Naive B cell (primary cell): Measurements from ENCODE around the gene TSFM. TPM values are rescaled to one million over a fixed set of nuclear protein-coding genes. Genes with fewer than 3 reads are reported as not detected.

Experiments
- ATAC-seq, 2 donors: fragments of 150-1000 bp; cut with Tn5 transposase; 2 replicates each; pipeline ENCODE4 v1.10.0; 2021; ENCODE audit warnings: low read depth in 2 of 2, mild to moderate bottlenecking in 2 of 2, moderate library complexity in 2 of 2
- DNase-seq: peaks from one replicate; pipeline ENCODE4 v3.0.0; 2022
- H3K27ac Mint-ChIP-seq, 6 donors: one replicate each; pipeline ENCODE4 v1.8.0; 2020 to 2022; ENCODE audit warnings: mild to moderate bottlenecking in 6 of 6, mixed read lengths in 6 of 6, moderate library complexity in 5 of 6, inconsistent platforms in 2 of 6
- H3K27me3 Mint-ChIP-seq, 3 donors: one replicate each; pipeline ENCODE4 v1.8.0; 2021 to 2022; ENCODE audit warnings: mixed read lengths in 3 of 3, mild to moderate bottlenecking in 1 of 3
- H3K36me3 Mint-ChIP-seq, 2 donors: one replicate each; pipeline ENCODE4 v1.8.0; 2020 to 2022; ENCODE audit warnings: mixed read lengths in 2 of 2, inconsistent platforms in 1 of 2, mild to moderate bottlenecking in 1 of 2
- H3K4me1 Mint-ChIP-seq, 3 donors: one replicate each; pipeline ENCODE4 v1.8.0; 2020 to 2022; ENCODE audit warnings: mixed read lengths in 3 of 3, inconsistent platforms in 1 of 3, mild to moderate bottlenecking in 1 of 3, moderate library complexity in 1 of 3
- H3K4me3 Mint-ChIP-seq, 8 donors: one replicate each; pipeline ENCODE4 v1.8.0; 2020 to 2022; ENCODE audit warnings: mild to moderate bottlenecking in 8 of 8, mixed read lengths in 8 of 8, moderate library complexity in 8 of 8, inconsistent platforms in 2 of 8
- H3K9me3 Mint-ChIP-seq, 7 donors: one replicate each; pipeline ENCODE4 v1.8.0; 2020 to 2022; ENCODE audit warnings: mixed read lengths in 7 of 7, mild to moderate bottlenecking in 5 of 7, inconsistent platforms in 2 of 7, moderate library complexity in 1 of 7
- polyA plus RNA-seq, 6 donors: library from polyadenylated mRNA; unstranded; fragments of 300-500 nt; fragmentation: Illumina TruSeq; gene quantifications; one replicate each; pipeline ENCODE4 v1.2.3, GENCODE V29; 2021; ENCODE audit warnings: low read depth in 6 of 6

TSFM gene
- polyA plus RNA-seq, 6 donors from 2014 or later = 19.3 to 32.4 (median 27.7) TPM

DNA sequence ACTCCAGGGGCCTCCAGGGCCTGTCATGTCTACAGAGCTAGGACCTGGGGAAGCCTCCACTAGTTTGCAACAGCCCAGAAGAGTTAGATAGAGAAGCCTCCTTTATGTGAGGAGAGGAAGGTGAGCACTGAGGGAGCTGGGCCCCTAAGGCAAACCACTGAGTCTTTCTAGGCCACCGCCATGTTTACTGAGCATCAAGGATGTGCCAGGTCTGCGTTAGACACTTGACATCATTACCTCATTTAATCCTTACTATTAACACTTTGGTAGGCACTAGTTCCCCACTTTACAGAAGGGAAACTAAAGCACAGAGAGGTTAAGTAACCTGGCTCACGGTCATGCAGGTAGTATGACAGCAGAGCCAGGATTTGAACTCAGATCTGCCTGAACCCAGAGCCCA, 51.1 kb downstream of the TSFM start:
- Mint-ChIP-seq H3K27ac (peak overlapping the region in 4 of 6 donors; percentile 14 to 91 (median 62)), H3K4me3 (peak overlapping the region; percentile 3 to 85 (median 60)), H3K9me3 (no peaks in the 10 kb centered on the region), H3K27me3 (no peaks in the 10 kb centered on the region), H3K4me1 (peaks cover 54 to 89% (median 76%) of the 10 kb centered on the region in 3 donors), H3K36me3 (no peaks in the 10 kb centered on the region)
- no peak for ATAC-seq
- no peak for DNase-seq

DNA sequence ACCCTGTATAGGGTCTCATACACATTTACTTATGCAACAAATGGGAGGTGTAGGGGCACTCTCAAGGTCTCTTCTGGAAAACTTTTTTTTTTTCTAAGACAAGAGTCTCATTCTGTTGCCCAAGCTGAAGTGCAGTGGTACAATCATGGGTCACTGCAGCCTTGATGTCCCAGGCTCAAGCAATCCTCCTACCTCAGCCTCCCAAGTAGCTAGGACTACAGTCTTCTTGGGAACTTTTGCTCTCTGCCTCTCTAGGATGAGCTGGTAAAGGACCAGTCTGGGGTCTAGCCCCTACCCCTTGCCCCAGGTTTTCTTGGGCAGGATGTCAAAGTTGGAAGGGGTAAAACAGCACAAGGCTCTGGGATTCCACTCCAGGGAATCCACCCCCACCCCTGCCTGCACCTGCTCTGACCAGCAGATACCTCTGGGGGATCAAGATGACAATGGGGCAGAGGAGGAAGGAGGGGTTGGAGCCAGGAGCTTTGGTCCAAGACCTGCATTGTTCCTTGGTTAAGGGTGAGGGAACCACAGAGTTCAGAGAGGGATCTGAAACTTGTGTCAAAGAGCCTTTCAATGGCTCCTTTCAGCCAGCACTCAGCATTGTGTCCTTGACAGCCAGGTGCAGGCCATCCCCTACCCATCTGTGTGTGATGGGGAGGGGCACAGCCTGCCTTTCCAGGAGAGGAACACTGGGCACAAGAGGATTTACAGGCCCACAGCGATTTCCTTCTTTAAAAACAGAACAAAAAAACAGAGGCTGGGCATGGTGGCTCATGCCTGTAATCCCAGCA, 51.7 kb downstream of the TSFM start:
- peak overlapping the region; percentile 46 to 85 (median 71) for H3K4me3 Mint-ChIP-seq
- peak in 1 of 2 donors; percentile 10 for ATAC-seq
- peak overlapping the region in 5 of 6 donors; percentile 44 to 92 (median 82) for H3K27ac Mint-ChIP-seq
- DNase-seq = no peak
- H3K27me3 Mint-ChIP-seq = no peaks in the 10 kb centered on the region
- peaks cover 57 to 93% (median 76%) of the 10 kb centered on the region in 3 donors for H3K4me1 Mint-ChIP-seq
- no peaks in the 10 kb centered on the region for H3K9me3 Mint-ChIP-seq
- H3K36me3 Mint-ChIP-seq = no peaks in the 10 kb centered on the region

DNA sequence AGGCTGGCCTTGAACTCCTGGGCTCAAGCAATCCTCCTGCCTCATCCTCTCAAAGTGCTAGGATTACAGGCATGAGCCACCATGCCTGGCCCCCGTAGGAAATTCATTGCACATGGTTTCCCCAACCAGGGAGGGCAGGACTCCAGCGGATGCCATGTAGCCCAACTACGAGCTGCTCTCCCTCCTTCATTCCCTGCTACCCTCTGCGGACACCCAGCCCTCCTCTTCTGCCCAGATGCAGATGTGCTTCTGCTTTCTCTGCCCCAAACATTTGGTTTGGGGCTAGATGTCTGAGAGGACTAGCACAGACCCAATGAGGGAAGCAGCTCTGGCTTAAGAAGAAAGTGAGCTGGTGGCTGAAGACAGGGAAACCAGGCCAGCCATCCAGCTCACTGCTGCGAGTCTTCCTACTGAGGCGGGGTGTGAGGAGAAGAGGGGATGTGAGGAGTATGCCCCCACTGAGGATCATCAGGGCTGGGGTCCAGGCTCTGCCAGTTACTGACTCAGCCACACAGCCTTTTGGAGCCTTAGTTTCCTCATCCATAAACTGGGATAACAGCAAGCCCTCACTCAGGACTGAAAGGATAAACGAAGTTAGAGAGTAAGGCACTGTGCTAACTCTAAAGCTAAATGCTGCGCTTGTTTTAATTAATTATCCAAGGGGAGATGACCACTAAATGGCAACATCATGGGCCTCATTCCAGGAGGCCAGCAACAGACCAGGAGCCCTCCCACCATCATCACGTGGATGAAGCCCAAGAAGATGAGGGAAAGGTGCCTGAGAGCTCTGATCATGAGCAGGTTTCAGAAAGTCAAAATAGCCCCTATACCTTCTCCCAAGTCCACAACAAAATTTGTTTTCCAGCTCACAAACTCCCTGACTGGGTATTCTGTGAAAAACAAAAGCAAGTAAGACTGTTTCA, 53.0 kb downstream of the TSFM start:
- peak overlapping the region; percentile 57 to 87 (median 76) for H3K4me3 Mint-ChIP-seq
- H3K4me1 Mint-ChIP-seq = peaks cover 65 to 96% (median 81%) of the 10 kb centered on the region in 3 donors
- no peaks in the 10 kb centered on the region for H3K27me3 Mint-ChIP-seq
- H3K9me3 Mint-ChIP-seq = no peaks in the 10 kb centered on the region
- DNase-seq = peak; percentile 29
- peak in 1 of 2 donors; percentile 61 for ATAC-seq
- H3K27ac Mint-ChIP-seq = peak overlapping the region; percentile 59 to 95 (median 89)
- no peaks in the 10 kb centered on the region for H3K36me3 Mint-ChIP-seq

DNA sequence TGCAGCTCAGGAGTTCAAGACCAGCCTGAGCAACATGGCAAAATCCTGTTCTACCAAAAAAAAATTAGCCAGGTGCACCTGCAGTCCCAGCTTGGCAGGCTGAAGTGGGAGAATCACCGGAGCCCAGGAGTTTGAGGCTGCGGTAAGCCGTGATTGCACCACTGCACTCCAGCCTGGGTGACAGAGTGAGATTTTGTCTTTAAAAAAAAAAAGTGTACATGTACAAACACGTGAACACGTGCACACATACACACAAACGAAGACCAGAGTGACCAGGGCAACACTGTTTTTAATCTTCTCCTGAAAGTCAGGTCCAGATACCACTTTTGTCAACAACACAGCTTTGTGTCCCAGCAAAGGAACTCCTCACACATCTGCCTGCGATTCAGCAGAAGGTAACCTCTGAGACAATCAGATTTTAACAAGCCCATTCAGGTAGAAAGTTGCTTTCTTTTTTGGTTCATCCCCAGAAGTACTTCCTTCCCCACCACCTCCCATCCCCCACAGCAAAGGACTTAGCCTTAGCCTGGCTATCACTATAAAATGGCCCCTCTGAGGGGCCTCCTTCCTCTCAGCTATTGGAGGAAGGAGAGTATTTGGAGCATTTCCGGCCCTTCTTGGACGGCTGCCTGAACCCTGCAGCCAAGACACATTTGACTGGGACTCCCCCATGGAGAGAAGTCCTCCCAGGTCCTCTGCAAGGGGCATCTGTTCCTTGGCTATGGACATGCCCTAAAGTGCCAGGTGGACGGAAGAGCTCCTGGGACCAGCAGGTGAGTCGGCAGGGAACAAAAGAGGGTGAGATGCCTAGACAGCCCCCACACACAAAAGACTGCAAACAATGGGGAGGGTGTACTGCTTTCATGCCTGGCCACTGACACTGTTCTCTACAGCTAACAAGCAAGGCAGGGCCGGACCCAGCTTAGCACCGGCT, 54.1 kb downstream of the TSFM start:
- no peaks in the 10 kb centered on the region for H3K36me3 Mint-ChIP-seq
- peak; percentile 51 for DNase-seq
- ATAC-seq = peak; percentile 26 to 53
- H3K4me3 Mint-ChIP-seq = peak overlapping the region; percentile 57 to 87 (median 71)
- H3K4me1 Mint-ChIP-seq = peaks cover 71 to 99% (median 87%) of the 10 kb centered on the region in 3 donors
- peak overlapping the region; percentile 81 to 95 (median 89) for H3K27ac Mint-ChIP-seq
- no peaks in the 10 kb centered on the region for H3K27me3 Mint-ChIP-seq
- no peaks in the 10 kb centered on the region for H3K9me3 Mint-ChIP-seq

DNA sequence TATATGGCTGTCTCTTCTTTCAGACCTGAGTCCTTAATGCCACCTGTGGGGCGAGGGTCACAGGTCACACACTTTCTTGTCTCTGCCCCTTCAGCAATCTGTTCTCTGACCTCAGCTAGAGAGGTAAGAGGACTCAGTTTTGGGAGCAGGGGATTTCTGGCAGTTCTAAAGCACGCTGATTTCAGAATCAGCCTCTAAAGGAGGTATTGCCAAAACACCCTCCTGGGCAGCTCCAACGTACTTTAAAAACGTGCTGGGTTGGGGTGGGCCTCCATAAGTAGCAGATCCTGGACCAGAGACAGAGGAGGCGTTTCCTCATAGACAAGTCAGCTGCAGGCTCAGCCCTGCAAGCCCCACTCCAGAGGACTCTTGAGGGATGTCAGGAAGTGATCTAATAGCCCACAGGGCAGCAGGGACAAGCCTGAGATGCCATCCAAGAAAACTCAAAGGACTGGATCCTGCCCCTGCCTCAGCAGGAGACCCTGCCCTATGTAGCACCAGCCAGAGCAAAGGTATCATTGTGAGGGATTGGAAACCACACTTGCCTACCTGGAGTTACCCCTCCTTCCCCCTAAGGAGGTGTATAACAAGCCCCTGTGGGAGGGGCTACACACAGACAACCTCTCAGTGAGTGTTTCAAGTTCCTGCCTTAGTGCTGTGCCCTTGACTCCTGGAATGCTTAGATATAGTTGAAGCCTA, 55.4 kb downstream of the TSFM start:
- H3K4me1 Mint-ChIP-seq = peaks cover 79 to 99% (median 95%) of the 10 kb centered on the region in 3 donors
- H3K27ac Mint-ChIP-seq = peak overlapping the region; percentile 69 to 98 (median 88)
- no peaks in the 10 kb centered on the region for H3K9me3 Mint-ChIP-seq
- peak; percentile 61 to 68 for ATAC-seq
- peak overlapping the region; percentile 54 to 84 (median 69) for H3K4me3 Mint-ChIP-seq
- no peaks in the 10 kb centered on the region for H3K36me3 Mint-ChIP-seq
- no peaks in the 10 kb centered on the region for H3K27me3 Mint-ChIP-seq
- peak; percentile 19 for DNase-seq

DNA sequence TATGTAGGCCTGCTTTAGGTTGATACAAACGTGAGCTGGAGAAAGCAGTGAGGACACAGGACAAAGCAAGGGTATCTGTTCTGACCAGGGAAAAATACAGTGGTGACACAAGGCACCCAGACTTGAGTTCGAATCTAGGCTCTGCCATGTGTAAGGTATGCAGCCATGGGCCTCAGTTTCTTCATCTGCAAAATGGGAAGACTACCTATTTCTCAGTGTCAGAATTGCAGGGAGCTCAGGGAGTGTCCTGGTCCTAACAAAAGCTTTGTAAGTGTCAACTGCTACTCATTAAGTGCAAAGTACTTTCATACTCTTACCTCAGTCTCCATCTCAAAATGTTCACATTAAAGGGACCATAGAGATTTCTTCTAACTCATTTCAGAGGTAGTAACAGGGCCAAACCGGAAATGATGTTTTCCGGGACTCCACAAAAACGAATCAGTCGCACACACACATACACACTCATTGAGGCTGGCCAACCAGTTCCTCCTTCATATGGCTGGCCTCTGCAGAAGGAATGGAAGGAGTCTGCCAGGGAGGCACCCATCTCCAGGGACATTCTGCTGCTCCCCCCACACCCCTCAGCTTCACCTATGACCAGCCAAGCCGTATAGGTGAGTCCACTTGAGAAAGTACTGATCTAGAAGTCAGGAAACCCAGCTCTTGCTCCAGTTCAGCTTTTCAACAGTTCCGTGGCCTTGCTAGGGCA, 56.2 kb downstream of the TSFM start:
- peaks cover 80 to 99% (median 95%) of the 10 kb centered on the region in 3 donors for H3K4me1 Mint-ChIP-seq
- H3K4me3 Mint-ChIP-seq = peak overlapping the region; percentile 2 to 84 (median 63)
- peak overlapping the region; percentile 27 to 98 (median 82) for H3K27ac Mint-ChIP-seq
- H3K9me3 Mint-ChIP-seq = no peaks in the 10 kb centered on the region
- ATAC-seq (peak in 1 of 2 donors; percentile 10), DNase-seq (no peak)
- H3K27me3 Mint-ChIP-seq = no peaks in the 10 kb centered on the region
- H3K36me3 Mint-ChIP-seq = no peaks in the 10 kb centered on the region

DNA sequence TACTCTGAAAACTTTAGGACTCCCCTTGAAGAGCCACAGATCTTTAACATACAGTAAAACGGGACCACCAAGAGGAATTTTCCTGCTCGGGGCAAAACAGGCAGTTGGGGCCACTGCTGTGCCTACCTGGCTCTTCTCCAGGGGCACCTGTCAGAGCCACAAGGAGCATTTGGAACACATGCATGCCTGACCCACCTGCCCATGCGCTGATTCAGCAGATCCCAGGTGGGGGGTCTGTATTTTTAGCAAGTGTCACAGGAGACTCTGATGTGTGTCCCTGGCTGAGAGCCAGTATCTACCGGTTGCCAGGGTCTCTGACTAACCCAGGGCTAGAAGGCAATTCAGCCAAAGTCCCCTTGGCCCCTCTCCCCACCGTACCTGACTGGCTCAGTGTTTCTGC, 57.4 kb downstream of the TSFM start:
- peaks cover 83 to 98% (median 95%) of the 10 kb centered on the region in 3 donors for H3K4me1 Mint-ChIP-seq
- H3K9me3 Mint-ChIP-seq = no peaks in the 10 kb centered on the region
- ATAC-seq = no peak
- no peaks in the 10 kb centered on the region for H3K36me3 Mint-ChIP-seq
- peak overlapping the region in 6 of 8 donors; percentile 20 to 83 (median 63) for H3K4me3 Mint-ChIP-seq
- H3K27me3 Mint-ChIP-seq = no peaks in the 10 kb centered on the region
- peak overlapping the region in 2 of 6 donors; percentile 82 to 92 for H3K27ac Mint-ChIP-seq
- no peak for DNase-seq

DNA sequence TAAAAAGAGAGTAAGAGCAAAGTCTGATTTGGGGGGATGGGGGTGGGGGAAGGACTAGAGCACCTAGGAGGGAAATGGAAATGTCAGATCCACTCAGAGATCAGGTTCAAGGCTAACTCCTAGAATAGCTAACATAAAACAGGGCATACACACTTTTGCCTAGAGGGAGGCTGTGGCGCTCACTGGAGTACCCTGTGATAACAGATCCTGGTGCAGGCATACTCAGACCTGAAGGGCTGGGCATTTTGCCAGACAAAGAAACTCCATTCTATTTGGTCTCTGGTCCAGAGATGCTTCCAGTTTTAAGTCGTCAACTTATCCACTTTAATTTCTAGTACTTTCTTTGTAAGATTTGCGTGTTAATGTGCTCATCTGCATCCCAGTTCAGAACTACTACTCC, 58.1 kb downstream of the TSFM start:
- Mint-ChIP-seq H3K27ac (peak overlapping the region in 4 of 6 donors; percentile 37 to 92 (median 84)), H3K4me3 (peak overlapping the region in 6 of 8 donors; percentile 11 to 72 (median 35)), H3K36me3 (no peaks in the 10 kb centered on the region)

DNA sequence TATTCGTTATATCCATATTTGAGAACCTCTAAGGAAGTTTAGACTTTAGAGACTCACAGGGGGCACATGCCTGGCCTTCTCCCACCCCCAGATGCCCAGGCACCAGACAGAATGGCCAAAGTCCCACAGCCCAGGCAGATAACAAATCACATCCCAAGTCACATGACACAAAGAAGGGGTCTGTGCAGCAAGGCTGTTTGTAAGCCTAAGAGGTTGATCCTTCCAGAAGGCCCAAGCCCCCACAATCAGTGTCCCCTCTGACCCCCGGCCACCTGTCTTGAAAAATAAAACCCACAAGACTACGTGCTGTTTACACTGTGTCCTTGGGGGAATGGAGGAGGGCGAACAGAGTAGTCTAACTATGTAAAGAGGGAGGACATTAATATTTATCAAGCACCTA, 58.9 kb downstream of the TSFM start:
- no peak for ATAC-seq
- peak overlapping the region in 4 of 6 donors; percentile 12 to 92 (median 60) for H3K27ac Mint-ChIP-seq
- peaks cover 72 to 83% (median 81%) of the 10 kb centered on the region in 3 donors for H3K4me1 Mint-ChIP-seq
- no peaks in the 10 kb centered on the region for H3K27me3 Mint-ChIP-seq
- H3K9me3 Mint-ChIP-seq = no peaks in the 10 kb centered on the region
- DNase-seq = no peak
- peak overlapping the region in 6 of 8 donors; percentile 2 to 95 (median 24) for H3K4me3 Mint-ChIP-seq
- no peaks in the 10 kb centered on the region for H3K36me3 Mint-ChIP-seq

More for the DNA sequence above, 58.1 kb downstream of the TSFM start:
- DNase-seq (no peak), ATAC-seq (no peak)
- Mint-ChIP-seq H3K27me3 (no peaks in the 10 kb centered on the region), H3K4me1 (peaks cover 77 to 91% (median 88%) of the 10 kb centered on the region in 3 donors), H3K9me3 (no peaks in the 10 kb centered on the region)

DNA sequence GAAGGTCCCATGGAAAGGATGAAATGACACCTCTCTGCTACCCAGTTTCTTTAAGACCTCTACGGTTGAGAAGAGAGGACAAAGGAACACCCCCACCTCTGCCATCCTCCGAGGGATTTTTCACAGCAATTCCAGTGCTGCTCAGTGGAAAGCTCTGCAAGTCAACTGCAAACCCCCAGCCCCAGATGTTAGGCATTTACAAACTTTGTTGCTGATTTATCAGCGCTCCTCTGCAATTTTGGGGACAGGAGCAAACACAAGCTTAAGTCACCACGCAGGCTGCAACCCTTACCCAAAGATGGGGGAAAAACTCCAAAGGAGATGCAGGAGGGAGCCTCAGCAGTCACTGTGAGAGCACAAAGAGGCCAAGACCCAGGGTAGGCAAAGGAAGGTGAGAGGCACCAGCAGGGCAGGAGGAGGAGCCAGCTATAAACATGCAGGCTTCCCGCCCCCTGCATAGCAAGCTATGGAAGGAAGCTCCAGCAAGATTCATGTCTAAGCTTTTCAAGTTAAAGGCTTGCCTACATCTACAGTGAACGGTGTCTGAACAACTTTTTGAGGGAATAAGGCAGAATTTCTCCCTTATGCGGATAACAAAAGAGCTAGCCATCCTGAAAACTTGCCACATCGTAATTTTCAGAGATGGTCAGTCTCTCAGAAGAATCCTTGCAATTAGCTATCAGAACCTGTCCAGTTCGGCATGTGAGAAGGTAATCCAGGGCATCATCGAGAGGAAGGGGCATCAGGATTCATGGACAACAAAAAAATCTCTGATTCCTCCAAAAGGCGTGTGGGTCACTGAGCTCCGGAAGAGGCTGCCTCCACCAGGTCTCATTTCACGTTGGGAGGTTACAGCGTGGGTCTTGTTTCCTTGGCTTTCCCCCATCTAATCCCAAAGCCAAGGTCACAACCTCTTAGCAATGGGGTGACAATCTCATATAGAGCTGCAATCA, 60.0 kb downstream of the TSFM start:
- Mint-ChIP-seq H3K27me3 (no peaks in the 10 kb centered on the region), H3K27ac (peak overlapping the region; percentile 2 to 93 (median 80)), H3K4me1 (peaks cover 67 to 79% (median 75%) of the 10 kb centered on the region in 3 donors), H3K9me3 (no peaks in the 10 kb centered on the region), H3K4me3 (peak overlapping the region; percentile 50 to 96 (median 90)), H3K36me3 (no peaks in the 10 kb centered on the region)
- ATAC-seq = no peak
- DNase-seq = no peak
